MM.1S (cell line): ENCODE results near the gene CSTF2T.

ENCODE experiments used
- CTCF ChIP-seq: fragments of 300-600 bp; sonication (generic); IDR thresholded peaks from 2 replicates; pipeline ENCODE4 v1.5.1; 2016; ENCODE audit warnings: antibody characterized with exemption, low read length, mixed read lengths
- EZH2 ChIP-seq: fragments of 300-600 bp; sonication (generic); optimal IDR thresholded peaks from 2 replicates; pipeline ENCODE3; 2017; ENCODE audit warnings: low read depth, mild to moderate bottlenecking, antibody characterized with exemption, low read length, mixed read lengths
- EZH2phosphoT487 ChIP-seq: fragments of 300-600 bp; sonication (generic); IDR thresholded peaks from 2 replicates; pipeline ENCODE4 v1.6.1; 2018; ENCODE audit warnings: antibody characterized with exemption, low read length

GRCh38 chr10:51687296-51687695 is 12.1 kb downstream of the CSTF2T start:
- no peak for TF ChIP-seq EZH2
- no peak for TF ChIP-seq CTCF
- no peak for TF ChIP-seq EZH2phosphoT487
